K562 (cell line): ENCODE results near the gene CDKN1C. TPM values are rescaled to one million over a fixed set of nuclear protein-coding genes. Genes with fewer than 3 reads are reported as not detected.

Experiments used
- MAZ ChIP-seq, 2 experiments: fragments of 450-650 bp in 1 of 2; sonication (generic) in 1 of 2; formaldehyde crosslinking; IDR thresholded peaks in 1 of 2; conservative IDR thresholded peaks in 1 of 2; 2 replicates each; pipeline versions ENCODE4 v1.4.0 to v1.5.0; 2020; ENCODE audit warnings: mild to moderate bottlenecking in 1 of 2, missing genetic modification reagents in 1 of 2
- MEF2A ChIP-seq: IDR thresholded peaks from 2 replicates; pipeline ENCODE4 v1.6.1; 2011; ENCODE audit warnings: low read depth, mild to moderate bottlenecking, low read length, moderate library complexity; ENCODE audit not compliant: control insufficient read depth
- PKNOX1 ChIP-seq: fragments of 450-650 bp; IDR thresholded peaks from 2 replicates; pipeline ENCODE4 v1.6.1; 2016
- REST ChIP-seq, 2 experiments: fragments of 450-650 bp; formaldehyde crosslinking in 1 of 2; IDR thresholded peaks; 2 replicates each; pipeline versions ENCODE4 v1.4.0 to v1.6.1; 2014 to 2020; ENCODE audit warnings: mild to moderate bottlenecking in 2 of 2, borderline replicate concordance in 1 of 2, low read depth in 1 of 2
- SMC3 ChIP-seq: conservative IDR thresholded peaks from 2 replicates; pipeline ENCODE4 v1.6.1; 2011; ENCODE audit warnings: low read depth, low read length, improper control_type of control experiment; ENCODE audit not compliant: insufficient read depth
- ZKSCAN1 ChIP-seq: fragments of 150-350 bp; IDR thresholded peaks from 2 replicates; pipeline ENCODE4 v1.6.1; 2016; ENCODE audit warnings: low read depth, low read length
- ZNF133 ChIP-seq: fragments of 250-450 bp; sonication (Bioruptor Pico); IDR thresholded peaks from 2 replicates; pipeline ENCODE4 v1.4.0; 2020; ENCODE audit warnings: mild to moderate bottlenecking
- ZNF57 ChIP-seq: fragments of 450-650 bp; formaldehyde crosslinking; IDR thresholded peaks from 2 replicates; pipeline ENCODE4 v1.4.0; 2020; ENCODE audit warnings: mild to moderate bottlenecking, moderate library complexity
- polyA plus RNA-seq, 8 experiments: library from polyadenylated mRNA; depleted of rRNA in 4 of 8; stranded (reverse) in 5 of 8; unstranded in 3 of 8; fragments of >200 nt; fragmentation: Nextera tagmentation in 2 of 8; fragmentation: Illumina TruSeq in 1 of 8; extraction: Ambion mirVana in 2 of 8; extraction: Trizol in 1 of 8; gene quantifications; 2 replicates each; pipeline versions ENCODE4 v1.2.1 to v1.2.3, GENCODE V29; 2011 to 2014; ENCODE audit warnings: inconsistent platforms in 1 of 8, missing spikeins in 1 of 8
- total RNA-seq, 7 experiments: library from RNA; depleted of rRNA in 6 of 7; stranded (reverse); fragments of >200 nt in 6 of 7; fragmentation: Illumina TruSeq in 2 of 7; extraction: Trizol in 2 of 7; gene quantifications; 2 replicates each; pipeline versions ENCODE4 v1.2.1 to v1.2.3, GENCODE V29; 2011 to 2021; ENCODE audit warnings: low replicate concordance in 1 of 7
- TF ChIP-seq, protein P1 (sequence below), 2 experiments: fragments of 450-650 bp in 1 of 2; IDR thresholded peaks; 2 replicates each; pipeline ENCODE4 v1.6.1; 2011 to 2017; ENCODE audit warnings: low read depth in 2 of 2, antibody characterized with exemption in 1 of 2, borderline replicate concordance in 1 of 2, low read length in 1 of 2, mild to moderate bottlenecking in 1 of 2, mixed read lengths in 1 of 2; ENCODE audit not compliant: control insufficient read depth in 1 of 2
- TF ChIP-seq, protein P2 (sequence below): fragments of 450-650 bp; formaldehyde crosslinking; IDR thresholded peaks from 2 replicates; pipeline ENCODE4 v1.4.0; 2020; ENCODE audit warnings: mild to moderate bottlenecking, moderate library complexity

CDKN1C gene
- total and polyA plus RNA-seq, 9 of the 15 experiments (the other 6 are each of a cell fraction or from before 2014, with no cell fraction given) = 2.8 to 21.1 (median 9.3) TPM

DNA sequence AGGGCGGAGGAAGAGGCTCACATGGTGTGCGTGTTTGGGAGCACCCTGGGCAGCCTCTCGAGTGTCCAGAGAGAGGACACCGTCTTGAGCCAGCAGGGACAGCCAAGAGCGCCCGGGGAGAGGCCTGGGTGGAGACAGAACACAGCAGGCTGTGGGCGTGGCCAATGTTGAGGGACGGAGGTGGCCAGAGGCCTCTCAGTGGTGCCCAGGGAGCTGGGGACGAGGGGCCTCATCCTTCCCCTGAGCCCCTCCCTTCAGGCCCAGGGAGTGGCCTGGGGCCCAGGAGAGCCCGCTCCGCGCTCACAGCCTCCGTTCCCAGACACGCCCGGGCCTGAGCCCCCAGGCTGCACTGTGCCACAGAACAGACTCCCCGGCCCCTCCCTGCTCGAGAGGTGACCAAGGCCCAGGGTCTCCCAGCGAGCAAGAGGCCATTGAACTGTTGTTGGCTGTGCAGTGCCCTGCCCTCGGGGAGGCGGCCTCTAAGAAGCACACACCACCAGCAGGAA is 48.4 kb downstream of the CDKN1C start (continued):
- TF ChIP-seq PKNOX1 (peak; percentile 25; the same call in 1 of the 2 replicates), ZNF133 (CRISPR knock-in tag) (no peak), REST (IDR thresholded peaks at IDR 0.05; ENCODE audit: borderline replicate concordance) (peak; percentile 37; the same call in 1 of the 2 replicates), REST (CRISPR knock-in tag; IDR thresholded peaks at IDR 0.05; ENCODE audit: low read depth) (no peak), MAZ (CRISPR knock-in tag; conservative IDR thresholded peaks at IDR 0.05 in 1 of 2, IDR thresholded peaks at IDR 0.05 in 1 of 2) (peak; percentile 43 to 66; a peak in 2 of 4 replicates), ZNF57 (CRISPR knock-in tag) (no peak), SMC3 (peak; percentile 29; the same call in 1 of the 2 replicates), MEF2A (no peak), ZKSCAN1 (no peak)
- TF ChIP-seq, protein P1, sequence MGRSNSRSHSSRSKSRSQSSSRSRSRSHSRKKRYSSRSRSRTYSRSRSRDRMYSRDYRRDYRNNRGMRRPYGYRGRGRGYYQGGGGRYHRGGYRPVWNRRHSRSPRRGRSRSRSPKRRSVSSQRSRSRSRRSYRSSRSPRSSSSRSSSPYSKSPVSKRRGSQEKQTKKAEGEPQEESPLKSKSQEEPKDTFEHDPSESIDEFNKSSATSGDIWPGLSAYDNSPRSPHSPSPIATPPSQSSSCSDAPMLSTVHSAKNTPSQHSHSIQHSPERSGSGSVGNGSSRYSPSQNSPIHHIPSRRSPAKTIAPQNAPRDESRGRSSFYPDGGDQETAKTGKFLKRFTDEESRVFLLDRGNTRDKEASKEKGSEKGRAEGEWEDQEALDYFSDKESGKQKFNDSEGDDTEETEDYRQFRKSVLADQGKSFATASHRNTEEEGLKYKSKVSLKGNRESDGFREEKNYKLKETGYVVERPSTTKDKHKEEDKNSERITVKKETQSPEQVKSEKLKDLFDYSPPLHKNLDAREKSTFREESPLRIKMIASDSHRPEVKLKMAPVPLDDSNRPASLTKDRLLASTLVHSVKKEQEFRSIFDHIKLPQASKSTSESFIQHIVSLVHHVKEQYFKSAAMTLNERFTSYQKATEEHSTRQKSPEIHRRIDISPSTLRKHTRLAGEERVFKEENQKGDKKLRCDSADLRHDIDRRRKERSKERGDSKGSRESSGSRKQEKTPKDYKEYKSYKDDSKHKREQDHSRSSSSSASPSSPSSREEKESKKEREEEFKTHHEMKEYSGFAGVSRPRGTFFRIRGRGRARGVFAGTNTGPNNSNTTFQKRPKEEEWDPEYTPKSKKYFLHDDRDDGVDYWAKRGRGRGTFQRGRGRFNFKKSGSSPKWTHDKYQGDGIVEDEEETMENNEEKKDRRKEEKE (IDR thresholded peaks at IDR 0.05; ENCODE audit: borderline replicate concordance in 1 of 2, control insufficient read depth in 1 of 2, low read depth in 2 of 2, low read length in 1 of 2) = no peak
- TF ChIP-seq, protein P2, sequence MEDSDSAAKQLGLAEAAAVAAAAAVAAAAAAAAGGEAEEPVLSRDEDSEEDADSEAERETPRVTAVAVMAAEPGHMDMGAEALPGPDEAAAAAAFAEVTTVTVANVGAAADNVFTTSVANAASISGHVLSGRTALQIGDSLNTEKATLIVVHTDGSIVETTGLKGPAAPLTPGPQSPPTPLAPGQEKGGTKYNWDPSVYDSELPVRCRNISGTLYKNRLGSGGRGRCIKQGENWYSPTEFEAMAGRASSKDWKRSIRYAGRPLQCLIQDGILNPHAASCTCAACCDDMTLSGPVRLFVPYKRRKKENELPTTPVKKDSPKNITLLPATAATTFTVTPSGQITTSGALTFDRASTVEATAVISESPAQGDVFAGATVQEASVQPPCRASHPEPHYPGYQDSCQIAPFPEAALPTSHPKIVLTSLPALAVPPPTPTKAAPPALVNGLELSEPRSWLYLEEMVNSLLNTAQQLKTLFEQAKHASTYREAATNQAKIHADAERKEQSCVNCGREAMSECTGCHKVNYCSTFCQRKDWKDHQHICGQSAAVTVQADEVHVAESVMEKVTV (CRISPR knock-in tag) = no peak
